T-helper 2 cell (primary cell): ENCODE results near the gene GALNT14.

ENCODE experiments used
- DNase-seq, 5 experiments: peaks; one replicate each; pipeline versions ENCODE4 v3.0.0 to v3.0.0-alpha.2; 2012 to 2022

GALNT14 gene

GRCh38 chr2:30968660-30969397, 169.4 kb downstream of the GALNT14 start:
- DNase-seq, result no peak

- DNase-seq, result no peak
Measured at GRCh38 chr2:30966786-30967185, 171.5 kb downstream of the GALNT14 start.

- DNase-seq, result no peak
Measured at GRCh38 chr2:30965022-30965531, 173.2 kb downstream of the GALNT14 start.

GRCh38 chr2:30964334-30965005, 173.8 kb downstream of the GALNT14 start:
- DNase-seq, result no peak

GRCh38 chr2:30963184-30963583, 175.1 kb downstream of the GALNT14 start:
- no peak for DNase-seq

- no peak for DNase-seq
Measured at GRCh38 chr2:30960213-30960612, 178.0 kb downstream of the GALNT14 start.

- no peak for DNase-seq
Measured at GRCh38 chr2:30959653-30960052, 178.6 kb downstream of the GALNT14 start.

GRCh38 chr2:30958918-30959265, 179.3 kb downstream of the GALNT14 start:
- DNase-seq, result no peak

- no peak for DNase-seq
Measured at GRCh38 chr2:30958193-30958917, 179.9 kb downstream of the GALNT14 start.

GRCh38 chr2:30957591-30957990, 180.6 kb downstream of the GALNT14 start:
- DNase-seq, result no peak

- no peak for DNase-seq
Measured at GRCh38 chr2:30956995-30957394, 181.2 kb downstream of the GALNT14 start.

- DNase-seq, result no peak
Measured at GRCh38 chr2:30955516-30956132, 182.6 kb downstream of the GALNT14 start.

- DNase-seq, result no peak
Measured at GRCh38 chr2:30950339-30950738, 187.9 kb downstream of the GALNT14 start.

- no peak for DNase-seq
Measured at GRCh38 chr2:30949435-30949834, 188.8 kb downstream of the GALNT14 start.

- DNase-seq, result no peak
Measured at GRCh38 chr2:30948857-30949256, 189.4 kb downstream of the GALNT14 start.

GRCh38 chr2:30948130-30948529, 190.1 kb downstream of the GALNT14 start:
- DNase-seq, result no peak

- no peak for DNase-seq
Measured at GRCh38 chr2:30947686-30948085, 190.6 kb downstream of the GALNT14 start.

- DNase-seq, result no peak
Measured at GRCh38 chr2:30942419-30942818, 195.8 kb downstream of the GALNT14 start.

- no peak for DNase-seq
Measured at GRCh38 chr2:30940839-30941238, 197.4 kb downstream of the GALNT14 start.

GRCh38 chr2:30939364-30939763, 198.9 kb downstream of the GALNT14 start:
- DNase-seq, result no peak

GRCh38 chr2:30938196-30938595, 200.0 kb downstream of the GALNT14 start:
- DNase-seq, result no peak

GRCh38 chr2:30936977-30937376, 201.3 kb downstream of the GALNT14 start:
- no peak for DNase-seq

- no peak for DNase-seq
Measured at GRCh38 chr2:30935795-30936194, 202.4 kb downstream of the GALNT14 start.
